ENCODE results near the gene KCNK4. TPM values are rescaled to one million over a fixed set of nuclear protein-coding genes. Genes with fewer than 3 reads are reported as not detected.
"Not testable (repeated sequence)": the region's sequence is repeated elsewhere in the genome, so short reads cannot be mapped to it uniquely, and the experiment has no call there.

KCNK4 gene
- total and polyA plus RNA-seq, 4 donors = not detected

DNA sequence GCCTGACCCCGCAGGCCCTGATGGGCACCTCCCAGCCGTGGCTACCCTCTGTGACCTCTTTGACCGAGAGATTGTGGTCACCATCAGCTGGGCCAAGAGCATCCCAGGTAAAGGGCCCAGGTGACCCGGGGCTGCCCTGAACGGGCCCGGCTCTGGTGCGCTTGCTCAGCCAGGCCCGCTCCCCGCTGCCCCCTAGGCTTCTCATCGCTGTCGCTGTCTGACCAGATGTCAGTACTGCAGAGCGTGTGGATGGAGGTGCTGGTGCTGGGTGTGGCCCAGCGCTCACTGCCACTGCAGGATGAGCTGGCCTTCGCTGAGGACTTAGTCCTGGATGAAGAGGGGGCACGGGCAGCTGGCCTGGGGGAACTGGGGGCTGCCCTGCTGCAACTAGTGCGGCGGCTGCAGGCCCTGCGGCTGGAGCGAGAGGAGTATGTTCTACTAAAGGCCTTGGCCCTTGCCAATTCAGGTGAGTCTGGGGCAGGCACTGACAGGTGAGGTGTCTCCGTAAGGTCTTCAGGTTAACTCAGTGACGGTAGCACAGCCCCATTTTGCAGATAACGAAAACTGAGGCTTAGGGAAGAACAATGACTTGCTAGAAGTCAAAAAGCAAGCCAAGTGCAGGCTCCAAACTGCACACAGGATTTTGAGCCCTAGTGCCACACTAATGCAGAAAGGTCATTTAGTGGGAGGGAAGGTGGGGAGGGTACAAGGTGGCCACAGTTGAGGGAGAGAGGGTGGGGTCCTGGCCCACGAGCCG is 23.9 kb downstream of the KCNK4 start:
- H3K27me3 ChIP-seq (ENCODE audit: control insufficient read depth in 4 of 4, insufficient read depth in 4 of 4, low read length in 3 of 4) = no peaks in the 10 kb centered on the region
- TF ChIP-seq, protein P1, sequence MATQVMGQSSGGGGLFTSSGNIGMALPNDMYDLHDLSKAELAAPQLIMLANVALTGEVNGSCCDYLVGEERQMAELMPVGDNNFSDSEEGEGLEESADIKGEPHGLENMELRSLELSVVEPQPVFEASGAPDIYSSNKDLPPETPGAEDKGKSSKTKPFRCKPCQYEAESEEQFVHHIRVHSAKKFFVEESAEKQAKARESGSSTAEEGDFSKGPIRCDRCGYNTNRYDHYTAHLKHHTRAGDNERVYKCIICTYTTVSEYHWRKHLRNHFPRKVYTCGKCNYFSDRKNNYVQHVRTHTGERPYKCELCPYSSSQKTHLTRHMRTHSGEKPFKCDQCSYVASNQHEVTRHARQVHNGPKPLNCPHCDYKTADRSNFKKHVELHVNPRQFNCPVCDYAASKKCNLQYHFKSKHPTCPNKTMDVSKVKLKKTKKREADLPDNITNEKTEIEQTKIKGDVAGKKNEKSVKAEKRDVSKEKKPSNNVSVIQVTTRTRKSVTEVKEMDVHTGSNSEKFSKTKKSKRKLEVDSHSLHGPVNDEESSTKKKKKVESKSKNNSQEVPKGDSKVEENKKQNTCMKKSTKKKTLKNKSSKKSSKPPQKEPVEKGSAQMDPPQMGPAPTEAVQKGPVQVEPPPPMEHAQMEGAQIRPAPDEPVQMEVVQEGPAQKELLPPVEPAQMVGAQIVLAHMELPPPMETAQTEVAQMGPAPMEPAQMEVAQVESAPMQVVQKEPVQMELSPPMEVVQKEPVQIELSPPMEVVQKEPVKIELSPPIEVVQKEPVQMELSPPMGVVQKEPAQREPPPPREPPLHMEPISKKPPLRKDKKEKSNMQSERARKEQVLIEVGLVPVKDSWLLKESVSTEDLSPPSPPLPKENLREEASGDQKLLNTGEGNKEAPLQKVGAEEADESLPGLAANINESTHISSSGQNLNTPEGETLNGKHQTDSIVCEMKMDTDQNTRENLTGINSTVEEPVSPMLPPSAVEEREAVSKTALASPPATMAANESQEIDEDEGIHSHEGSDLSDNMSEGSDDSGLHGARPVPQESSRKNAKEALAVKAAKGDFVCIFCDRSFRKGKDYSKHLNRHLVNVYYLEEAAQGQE (IDR thresholded peaks at IDR 0.05) = no peak
- TF ChIP-seq, protein P2, sequence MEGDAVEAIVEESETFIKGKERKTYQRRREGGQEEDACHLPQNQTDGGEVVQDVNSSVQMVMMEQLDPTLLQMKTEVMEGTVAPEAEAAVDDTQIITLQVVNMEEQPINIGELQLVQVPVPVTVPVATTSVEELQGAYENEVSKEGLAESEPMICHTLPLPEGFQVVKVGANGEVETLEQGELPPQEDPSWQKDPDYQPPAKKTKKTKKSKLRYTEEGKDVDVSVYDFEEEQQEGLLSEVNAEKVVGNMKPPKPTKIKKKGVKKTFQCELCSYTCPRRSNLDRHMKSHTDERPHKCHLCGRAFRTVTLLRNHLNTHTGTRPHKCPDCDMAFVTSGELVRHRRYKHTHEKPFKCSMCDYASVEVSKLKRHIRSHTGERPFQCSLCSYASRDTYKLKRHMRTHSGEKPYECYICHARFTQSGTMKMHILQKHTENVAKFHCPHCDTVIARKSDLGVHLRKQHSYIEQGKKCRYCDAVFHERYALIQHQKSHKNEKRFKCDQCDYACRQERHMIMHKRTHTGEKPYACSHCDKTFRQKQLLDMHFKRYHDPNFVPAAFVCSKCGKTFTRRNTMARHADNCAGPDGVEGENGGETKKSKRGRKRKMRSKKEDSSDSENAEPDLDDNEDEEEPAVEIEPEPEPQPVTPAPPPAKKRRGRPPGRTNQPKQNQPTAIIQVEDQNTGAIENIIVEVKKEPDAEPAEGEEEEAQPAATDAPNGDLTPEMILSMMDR (IDR thresholded peaks at IDR 0.05; ENCODE audit: low read depth, low read length, missing input control) = no peak
- TF ChIP-seq FOXA1 (IDR thresholded peaks at IDR 0.05) (no peak), JUND (IDR thresholded peaks at IDR 0.05) (no peak), YY1 (IDR thresholded peaks at IDR 0.05) (no peak), TAF1 (conservative IDR thresholded peaks at IDR 0.05) (no peak), RAD21 (IDR thresholded peaks at IDR 0.05) (no peak), EGR1 (IDR thresholded peaks at IDR 0.05; ENCODE audit: low read depth in 2 of 2) (no peak), HNF4G (IDR thresholded peaks at IDR 0.05) (no peak), FOXA2 (IDR thresholded peaks at IDR 0.05) (no peak), HNF4A (conservative IDR thresholded peaks at IDR 0.05) (no peak), NR2F2 (IDR thresholded peaks at IDR 0.05) (no peak)
- TF ChIP-seq, protein P3, sequence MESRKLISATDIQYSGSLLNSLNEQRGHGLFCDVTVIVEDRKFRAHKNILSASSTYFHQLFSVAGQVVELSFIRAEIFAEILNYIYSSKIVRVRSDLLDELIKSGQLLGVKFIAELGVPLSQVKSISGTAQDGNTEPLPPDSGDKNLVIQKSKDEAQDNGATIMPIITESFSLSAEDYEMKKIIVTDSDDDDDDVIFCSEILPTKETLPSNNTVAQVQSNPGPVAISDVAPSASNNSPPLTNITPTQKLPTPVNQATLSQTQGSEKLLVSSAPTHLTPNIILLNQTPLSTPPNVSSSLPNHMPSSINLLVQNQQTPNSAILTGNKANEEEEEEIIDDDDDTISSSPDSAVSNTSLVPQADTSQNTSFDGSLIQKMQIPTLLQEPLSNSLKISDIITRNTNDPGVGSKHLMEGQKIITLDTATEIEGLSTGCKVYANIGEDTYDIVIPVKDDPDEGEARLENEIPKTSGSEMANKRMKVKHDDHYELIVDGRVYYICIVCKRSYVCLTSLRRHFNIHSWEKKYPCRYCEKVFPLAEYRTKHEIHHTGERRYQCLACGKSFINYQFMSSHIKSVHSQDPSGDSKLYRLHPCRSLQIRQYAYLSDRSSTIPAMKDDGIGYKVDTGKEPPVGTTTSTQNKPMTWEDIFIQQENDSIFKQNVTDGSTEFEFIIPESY (IDR thresholded peaks at IDR 0.05) = no peak
- TF ChIP-seq, protein P4, sequence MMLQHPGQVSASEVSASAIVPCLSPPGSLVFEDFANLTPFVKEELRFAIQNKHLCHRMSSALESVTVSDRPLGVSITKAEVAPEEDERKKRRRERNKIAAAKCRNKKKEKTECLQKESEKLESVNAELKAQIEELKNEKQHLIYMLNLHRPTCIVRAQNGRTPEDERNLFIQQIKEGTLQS (IDR thresholded peaks at IDR 0.05) = no peak
- TF ChIP-seq, protein P5, sequence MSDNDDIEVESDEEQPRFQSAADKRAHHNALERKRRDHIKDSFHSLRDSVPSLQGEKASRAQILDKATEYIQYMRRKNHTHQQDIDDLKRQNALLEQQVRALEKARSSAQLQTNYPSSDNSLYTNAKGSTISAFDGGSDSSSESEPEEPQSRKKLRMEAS (IDR thresholded peaks at IDR 0.05) = no peak
- no peak for DNase-seq (ENCODE audit: low spot score)
- no peak overlapping the region for H3K4me3 ChIP-seq (ENCODE audit: low read depth in 1 of 3, low read length in 3 of 3)
- no peak overlapping the region for H3K9ac ChIP-seq (ENCODE audit: low read depth in 1 of 2, low read length in 2 of 2)
- H3K27ac ChIP-seq (ENCODE audit: low read depth in 1 of 2, low read length in 2 of 2) = no peak overlapping the region
- no peaks in the 10 kb centered on the region for H3K9me3 ChIP-seq (ENCODE audit: control insufficient read depth in 4 of 4, low read length in 3 of 4)
- 81% methylated on average over 24 of the region's 24 CpGs for WGBS
- H3K4me1 ChIP-seq (ENCODE audit: control insufficient read depth in 4 of 4, insufficient read depth in 4 of 4, low read length in 3 of 4) = peaks cover 7 to 49% (median 37%) of the 10 kb centered on the region in 4 donors
- peaks cover 4 to 26% (median 9%) of the 10 kb centered on the region in 4 donors for H3K36me3 ChIP-seq (ENCODE audit: control insufficient read depth in 4 of 4, insufficient read depth in 3 of 4, low read depth in 1 of 4, low read length in 3 of 4)

DNA sequence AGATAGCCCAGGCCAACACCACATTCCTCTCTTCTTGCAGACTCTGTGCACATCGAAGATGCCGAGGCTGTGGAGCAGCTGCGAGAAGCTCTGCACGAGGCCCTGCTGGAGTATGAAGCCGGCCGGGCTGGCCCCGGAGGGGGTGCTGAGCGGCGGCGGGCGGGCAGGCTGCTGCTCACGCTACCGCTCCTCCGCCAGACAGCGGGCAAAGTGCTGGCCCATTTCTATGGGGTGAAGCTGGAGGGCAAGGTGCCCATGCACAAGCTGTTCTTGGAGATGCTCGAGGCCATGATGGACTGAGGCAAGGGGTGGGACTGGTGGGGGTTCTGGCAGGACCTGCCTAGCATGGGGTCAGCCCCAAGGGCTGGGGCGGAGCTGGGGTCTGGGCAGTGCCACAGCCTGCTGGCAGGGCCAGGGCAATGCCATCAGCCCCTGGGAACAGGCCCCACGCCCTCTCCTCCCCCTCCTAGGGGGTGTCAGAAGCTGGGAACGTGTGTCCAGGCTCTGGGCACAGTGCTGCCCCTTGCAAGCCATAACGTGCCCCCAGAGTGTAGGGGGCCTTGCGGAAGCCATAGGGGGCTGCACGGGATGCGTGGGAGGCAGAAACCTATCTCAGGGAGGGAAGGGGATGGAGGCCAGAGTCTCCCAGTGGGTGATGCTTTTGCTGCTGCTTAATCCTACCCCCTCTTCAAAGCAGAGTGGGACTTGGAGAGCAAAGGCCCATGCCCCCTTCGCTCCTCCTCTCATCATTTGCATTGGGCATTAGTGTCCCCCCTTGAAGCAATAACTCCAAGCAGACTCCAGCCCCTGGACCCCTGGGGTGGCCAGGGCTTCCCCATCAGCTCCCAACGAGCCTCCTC is 24.8 kb downstream of the KCNK4 start:
- DNase-seq (ENCODE audit: low spot score) = not testable (repeated sequence)

More for the DNA sequence above, 24.8 kb downstream of the KCNK4 start:
- not testable (repeated sequence) for H3K9me3 ChIP-seq (ENCODE audit: control insufficient read depth in 4 of 4, low read length in 3 of 4); H3K27me3 ChIP-seq (ENCODE audit: control insufficient read depth in 4 of 4, insufficient read depth in 4 of 4, low read length in 3 of 4); H3K9ac ChIP-seq (ENCODE audit: low read depth in 1 of 2, low read length in 2 of 2); H3K4me3 ChIP-seq (ENCODE audit: low read depth in 1 of 3, low read length in 3 of 3); H3K27ac ChIP-seq (ENCODE audit: low read depth in 1 of 2, low read length in 2 of 2)
- Histone ChIP-seq H3K4me1 (ENCODE audit: control insufficient read depth in 4 of 4, insufficient read depth in 4 of 4, low read length in 3 of 4) (peaks cover 5 to 44% (median 34%) of the 10 kb centered on the region in 4 donors), H3K36me3 (ENCODE audit: control insufficient read depth in 4 of 4, insufficient read depth in 3 of 4, low read depth in 1 of 4, low read length in 3 of 4) (peaks cover 4 to 33% (median 10%) of the 10 kb centered on the region in 4 donors)
- 80% methylated on average over 25 of the region's 25 CpGs for WGBS

All from liver (tissue), 9 donors.